ENCODE results near the gene MACROD2. TPM values are rescaled to one million over a fixed set of nuclear protein-coding genes. Genes with fewer than 3 reads are reported as not detected.

MACROD2 gene
- total and polyA plus RNA-seq, 2 of the 4 experiments (the other 2 are of a cell fraction): not detected

DNA sequence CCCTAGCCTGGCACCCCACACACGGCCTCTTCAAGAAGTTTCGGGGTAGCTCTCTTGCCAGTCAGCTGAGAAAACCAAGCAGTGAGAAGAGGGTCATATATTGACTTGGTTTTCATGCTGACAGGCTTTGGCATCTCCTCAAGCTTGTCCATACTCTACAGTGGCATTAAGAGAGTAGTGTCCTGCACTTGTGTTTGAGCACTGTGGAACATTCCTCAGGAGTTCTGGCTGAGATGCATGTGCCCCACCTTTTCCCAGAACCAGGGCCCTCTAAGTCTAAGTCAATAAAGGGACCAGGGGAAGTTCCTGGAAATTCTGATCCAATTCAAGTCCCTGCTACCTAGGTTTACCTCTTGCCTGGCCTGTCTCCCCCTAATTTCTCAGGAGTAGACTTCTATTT is 886.2 kb downstream of the MACROD2 start:
- Histone ChIP-seq H3K9me3 (ENCODE audit: control insufficient read depth, insufficient read depth, low read length) (peaks cover 3% of the 10 kb centered on the region; the same call in 1 of the 2 replicates), H4K91ac (ENCODE audit: insufficient read depth, low read depth, low read length) (no peak overlapping the region), H4K8ac (ENCODE audit: low read depth in 2 of 2, low read length in 2 of 2) (no peak overlapping the region), H3K27ac (ENCODE audit: insufficient read depth, low read length) (no peak overlapping the region), H2AK5ac (ENCODE audit: low read depth, low read length) (no peak overlapping the region), H4K5ac (ENCODE audit: low read depth, low read length) (no peak overlapping the region), H2BK15ac (ENCODE audit: low read depth, low read length) (no peak overlapping the region), H2AFZ (replicated peaks; ENCODE audit: low read length, poor library complexity) (no peak overlapping the region), H3K56ac (ENCODE audit: extremely low read depth, insufficient read depth, low read length) (no peak overlapping the region), H4K20me1 (ENCODE audit: insufficient read depth, low read length) (no peaks in the 10 kb centered on the region), H3K9me1 (ENCODE audit: insufficient read depth, low read length) (no peaks in the 10 kb centered on the region), H3K4me3 (ENCODE audit: insufficient read depth, low read depth, low read length) (no peak overlapping the region), H2AK9ac (replicated peaks; ENCODE audit: low read depth, low read length, poor library complexity) (no peak overlapping the region), H3K9ac (ENCODE audit: low read depth, low read length) (no peak overlapping the region), H3K27me3 (ENCODE audit: control insufficient read depth, insufficient read depth, low read length) (no peaks in the 10 kb centered on the region), H3K4me1 (ENCODE audit: control insufficient read depth, insufficient read depth, low read length) (no peaks in the 10 kb centered on the region), H2BK120ac (ENCODE audit: low read depth, low read length) (no peak overlapping the region), H3K4ac (ENCODE audit: low read depth, low read length) (no peak overlapping the region), H3K79me1 (ENCODE audit: low read depth in 1 of 2, low read length in 2 of 2) (no peaks in the 10 kb centered on the region), H3K36me3 (ENCODE audit: control insufficient read depth, insufficient read depth, low read length) (no peaks in the 10 kb centered on the region), H3K23ac (ENCODE audit: low read depth, low read length) (no peak overlapping the region), H2BK5ac (ENCODE audit: low read depth, low read length, poor library complexity, severe bottlenecking) (no peak overlapping the region), H3K4me2 (ENCODE audit: low read depth, low read length) (no peak overlapping the region), H3K14ac (replicated peaks; ENCODE audit: low read depth, low read length) (no peak overlapping the region), H3K18ac (ENCODE audit: low read depth, low read length) (no peak overlapping the region), H2BK20ac (ENCODE audit: low read depth, low read length) (no peak overlapping the region)
- no peak for DNase-seq
- dilution Hi-C loops (cut with HindIII; ENCODE audit: low sequenced_read_pairs, unreplicated experiment): no loop called here
- TF ChIP-seq MAZ (IDR thresholded peaks at IDR 0.05; ENCODE audit: borderline replicate concordance, low read depth, low read length) (no peak), POLR2A (IDR thresholded peaks at IDR 0.05; ENCODE audit: low read depth, low read length) (no peak), FOS (IDR thresholded peaks at IDR 0.05; ENCODE audit: low read depth, low read length) (no peak), RAD21 (IDR thresholded peaks at IDR 0.05; ENCODE audit: low read length) (no peak)
- TF ChIP-seq, protein P1, sequence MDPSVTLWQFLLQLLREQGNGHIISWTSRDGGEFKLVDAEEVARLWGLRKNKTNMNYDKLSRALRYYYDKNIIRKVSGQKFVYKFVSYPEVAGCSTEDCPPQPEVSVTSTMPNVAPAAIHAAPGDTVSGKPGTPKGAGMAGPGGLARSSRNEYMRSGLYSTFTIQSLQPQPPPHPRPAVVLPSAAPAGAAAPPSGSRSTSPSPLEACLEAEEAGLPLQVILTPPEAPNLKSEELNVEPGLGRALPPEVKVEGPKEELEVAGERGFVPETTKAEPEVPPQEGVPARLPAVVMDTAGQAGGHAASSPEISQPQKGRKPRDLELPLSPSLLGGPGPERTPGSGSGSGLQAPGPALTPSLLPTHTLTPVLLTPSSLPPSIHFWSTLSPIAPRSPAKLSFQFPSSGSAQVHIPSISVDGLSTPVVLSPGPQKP (IDR thresholded peaks at IDR 0.05; ENCODE audit: borderline replicate concordance, low read depth, low read length): no peak
- in situ Hi-C loops (cut with MboI; ENCODE audit: low sequenced_read_pairs): no loop called here
- intact Hi-C loops (cut with micrococcal nuclease): no loop called here
- no TSS peak for BruUV-seq (replicated peaks)
- no peak for ATAC-seq (ENCODE audit: low read depth)
- POLR2A ChIA-PET (ENCODE audit: unreplicated experiment): no interaction called here
- CTCF ChIA-PET: no interaction called here
- WGBS, 2 experiments (ENCODE audit: extremely low coverage in 2 of 2, insufficient read length in 1 of 2): no CpG with 5 or more reads among the region's 2 CpGs

Data from IMR-90 (cell line).